ENCODE data around the gene RGS17. TPM values are rescaled to one million over a fixed set of nuclear protein-coding genes. Genes with fewer than 3 reads are reported as not detected.

RGS17 gene
- total RNA-seq, 2 donors from 2014 or later = 0.28 TPM; not detected in 1

Other genes with a start within 250 kb of the RGS17 start
- 1 to 10 TPM; 2.0 to 2.9 TPM for gene FBXO5, start 148.2 kb downstream of the RGS17 start, total RNA-seq
- 10 to 100 TPM; 21.4 to 26.4 TPM for gene MTRF1L, start 128.6 kb downstream of the RGS17 start, total RNA-seq